Sigmoid colon (tissue), 7 donors: Measurements from ENCODE around the gene TM2D3. TPM values are rescaled to one million over a fixed set of nuclear protein-coding genes. Genes with fewer than 3 reads are reported as not detected.

Experiments
- DNase-seq: peaks from one replicate; pipeline ENCODE4 v3.0.0-alpha.2; 2019
- H3K27ac ChIP-seq, 4 donors: fragments of 200-600 bp; sonication (generic); one replicate each; pipeline ENCODE4 v1.5.1; 2016 to 2019; ENCODE audit warnings: mild to moderate bottlenecking in 1 of 4
- H3K27me3 ChIP-seq, 3 donors: fragments of 200-600 bp; sonication (generic); one replicate each; pipeline ENCODE4 v1.5.1; 2019; ENCODE audit warnings: mild to moderate bottlenecking in 1 of 3
- H3K36me3 ChIP-seq, 4 donors: fragments of 200-600 bp; sonication (generic); one replicate each; pipeline ENCODE4 v1.5.1; 2016 to 2019
- H3K4me1 ChIP-seq, 4 donors: fragments of 200-600 bp; sonication (generic); one replicate each; pipeline ENCODE4 v1.5.1; 2017 to 2019
- H3K4me3 ChIP-seq, 4 donors: fragments of 200-600 bp; sonication (generic); one replicate each; pipeline ENCODE4 v1.5.1; 2017 to 2019; ENCODE audit warnings: mild to moderate bottlenecking in 2 of 4, moderate library complexity in 1 of 4
- H3K9me3 ChIP-seq, 4 donors: fragments of 200-600 bp in 3 of 4; sonication (generic) in 3 of 4; one replicate each; pipeline versions ENCODE4 v1.5.1 to v1.6.1; 2013 to 2019
- EP300 ChIP-seq, 4 donors: sonication (generic); formaldehyde crosslinking; IDR thresholded peaks; one replicate each; pipeline ENCODE4 v1.6.1; 2017; ENCODE audit warnings: antibody characterized with exemption in 4 of 4
- POLR2A ChIP-seq, 2 donors: fragments of 450-650 bp; IDR thresholded peaks; one replicate each; pipeline ENCODE4 v1.6.1; 2016; ENCODE audit warnings: antibody characterized with exemption in 2 of 2, mild to moderate bottlenecking in 2 of 2, moderate library complexity in 2 of 2
- POLR2AphosphoS5 ChIP-seq, 4 donors: sonication (generic); formaldehyde crosslinking; IDR thresholded peaks; one replicate each; pipeline ENCODE4 v1.6.1; 2017; ENCODE audit warnings: antibody characterized with exemption in 4 of 4
- WGBS, 2 donors: extraction: QIAGEN DNeasy Blood & Tissue Kit; methylation state at CpG; one replicate each; pipeline ENCODE4 v1.1.7; 2013; 5-methylcytosine and 5-hydroxymethylcytosine counted together
- intact Hi-C: fragments of 100-400 bp; cut with DNase I; formaldehyde crosslinking; loops from one replicate; pipeline ENCODE4 v1.15.1; 2023
- polyA plus RNA-seq, 3 donors: library from polyadenylated mRNA; stranded (reverse); fragments of 200-250 nt; gene quantifications; one replicate each; pipeline ENCODE4 v1.2.3, GENCODE V29; 2013
- small RNA-seq, 3 donors: library from RNA; depleted of rRNA; stranded (forward); fragments of <200 nt; gene quantifications; one replicate each; pipeline ENCODE3, GENCODE V24; 2016
- total RNA-seq, 4 donors: library from RNA; depleted of rRNA; stranded (reverse); fragments of >200 nt; gene quantifications; one replicate each; pipeline ENCODE4 v1.1.0, GENCODE V29; 2016
- TF ChIP-seq, protein P1 (sequence below), 4 experiments: fragments of 450-650 bp in 3 of 4; fragments of 200-600 bp in 1 of 4; IDR thresholded peaks; one replicate each; pipeline ENCODE4 v1.5.1; 2016 to 2019; ENCODE audit warnings: antibody characterized with exemption in 4 of 4, mild to moderate bottlenecking in 3 of 4, moderate library complexity in 2 of 4
- donor health status: healthy with polysubstance abuse.
- donor health status: Bipolar disorder and iron deficiency.
- donor health status: healthy.

Gene TM2D3
- total and polyA plus RNA-seq, 7 donors: 17.1 to 61.4 (median 49.3) TPM

DNA sequence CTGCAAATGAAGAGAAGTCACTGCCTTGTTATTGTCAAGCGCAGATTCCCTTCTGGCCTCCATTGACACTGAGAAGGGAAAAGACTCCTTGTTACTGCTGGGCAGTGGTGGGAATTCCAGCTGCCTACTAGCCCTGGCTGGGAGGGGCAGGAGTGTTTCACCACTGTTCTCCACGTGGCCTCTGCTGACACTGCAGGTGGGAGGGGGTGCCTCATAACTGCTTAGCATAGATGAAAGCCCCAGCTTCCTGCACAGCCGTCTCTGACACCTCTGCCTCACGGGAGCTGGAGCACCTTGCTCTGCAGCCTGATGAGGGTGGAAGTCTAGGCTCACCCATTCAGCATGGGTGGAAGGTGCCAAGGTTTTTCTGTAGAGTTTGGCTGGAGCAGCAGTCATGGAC, 52.1 kb downstream of the TM2D3 start:
- intact Hi-C loops: no loop called here
- peaks cover 0 to 5% (median 0%) of the 10 kb centered on the region in 3 donors for H3K27me3 ChIP-seq
- no peak overlapping the region for H3K27ac ChIP-seq
- no peak for DNase-seq
- 33% methylated on average over 4 of the region's 4 CpGs for WGBS, 2 donors
- H3K4me3 ChIP-seq: no peak overlapping the region
- no peaks in the 10 kb centered on the region for H3K36me3 ChIP-seq
- H3K9me3 ChIP-seq: no peaks in the 10 kb centered on the region
- no peak for TF ChIP-seq POLR2AphosphoS5 (IDR thresholded peaks at IDR 0.05)
- no peak for TF ChIP-seq POLR2A (IDR thresholded peaks at IDR 0.05)
- TF ChIP-seq EP300 (IDR thresholded peaks at IDR 0.05): no peak
- TF ChIP-seq, protein P1, sequence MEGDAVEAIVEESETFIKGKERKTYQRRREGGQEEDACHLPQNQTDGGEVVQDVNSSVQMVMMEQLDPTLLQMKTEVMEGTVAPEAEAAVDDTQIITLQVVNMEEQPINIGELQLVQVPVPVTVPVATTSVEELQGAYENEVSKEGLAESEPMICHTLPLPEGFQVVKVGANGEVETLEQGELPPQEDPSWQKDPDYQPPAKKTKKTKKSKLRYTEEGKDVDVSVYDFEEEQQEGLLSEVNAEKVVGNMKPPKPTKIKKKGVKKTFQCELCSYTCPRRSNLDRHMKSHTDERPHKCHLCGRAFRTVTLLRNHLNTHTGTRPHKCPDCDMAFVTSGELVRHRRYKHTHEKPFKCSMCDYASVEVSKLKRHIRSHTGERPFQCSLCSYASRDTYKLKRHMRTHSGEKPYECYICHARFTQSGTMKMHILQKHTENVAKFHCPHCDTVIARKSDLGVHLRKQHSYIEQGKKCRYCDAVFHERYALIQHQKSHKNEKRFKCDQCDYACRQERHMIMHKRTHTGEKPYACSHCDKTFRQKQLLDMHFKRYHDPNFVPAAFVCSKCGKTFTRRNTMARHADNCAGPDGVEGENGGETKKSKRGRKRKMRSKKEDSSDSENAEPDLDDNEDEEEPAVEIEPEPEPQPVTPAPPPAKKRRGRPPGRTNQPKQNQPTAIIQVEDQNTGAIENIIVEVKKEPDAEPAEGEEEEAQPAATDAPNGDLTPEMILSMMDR (IDR thresholded peaks at IDR 0.05): no peak
- no peaks in the 10 kb centered on the region for H3K4me1 ChIP-seq

DNA sequence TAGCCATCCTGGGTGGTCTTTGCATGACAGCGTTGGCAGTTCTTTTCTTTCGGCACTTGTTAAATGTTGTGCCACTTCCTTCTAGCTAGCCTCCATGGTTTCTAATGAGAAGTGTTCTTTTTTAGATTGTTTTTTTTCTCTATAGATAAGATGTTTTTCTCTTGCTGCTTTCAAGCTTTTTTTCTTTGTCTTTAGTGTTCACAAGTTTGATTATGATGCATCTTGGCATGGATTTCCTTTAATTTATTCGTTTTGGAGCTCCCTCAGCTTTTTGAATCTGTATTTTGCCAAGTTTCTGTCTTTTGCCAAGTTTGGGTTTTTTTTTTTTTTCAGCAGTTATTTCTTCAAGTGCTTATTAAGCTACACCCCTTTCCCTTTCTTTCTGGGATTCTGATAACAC, 53.1 kb downstream of the TM2D3 start:
- WGBS, 2 donors: 78 to 86% methylated on average over 3 of the region's 3 CpGs
- no peaks in the 10 kb centered on the region for H3K9me3 ChIP-seq
- H3K27me3 ChIP-seq: peaks cover 0 to 5% (median 0%) of the 10 kb centered on the region in 3 donors
- H3K27ac ChIP-seq: no peak overlapping the region
- TF ChIP-seq, protein P1 (IDR thresholded peaks at IDR 0.05): no peak
- TF ChIP-seq POLR2A (IDR thresholded peaks at IDR 0.05): no peak
- no peak for TF ChIP-seq EP300 (IDR thresholded peaks at IDR 0.05)
- no peak for TF ChIP-seq POLR2AphosphoS5 (IDR thresholded peaks at IDR 0.05)
- no peaks in the 10 kb centered on the region for H3K4me1 ChIP-seq
- intact Hi-C loops: no loop called here
- DNase-seq: no peak
- no peak overlapping the region for H3K4me3 ChIP-seq
- H3K36me3 ChIP-seq: no peaks in the 10 kb centered on the region

DNA sequence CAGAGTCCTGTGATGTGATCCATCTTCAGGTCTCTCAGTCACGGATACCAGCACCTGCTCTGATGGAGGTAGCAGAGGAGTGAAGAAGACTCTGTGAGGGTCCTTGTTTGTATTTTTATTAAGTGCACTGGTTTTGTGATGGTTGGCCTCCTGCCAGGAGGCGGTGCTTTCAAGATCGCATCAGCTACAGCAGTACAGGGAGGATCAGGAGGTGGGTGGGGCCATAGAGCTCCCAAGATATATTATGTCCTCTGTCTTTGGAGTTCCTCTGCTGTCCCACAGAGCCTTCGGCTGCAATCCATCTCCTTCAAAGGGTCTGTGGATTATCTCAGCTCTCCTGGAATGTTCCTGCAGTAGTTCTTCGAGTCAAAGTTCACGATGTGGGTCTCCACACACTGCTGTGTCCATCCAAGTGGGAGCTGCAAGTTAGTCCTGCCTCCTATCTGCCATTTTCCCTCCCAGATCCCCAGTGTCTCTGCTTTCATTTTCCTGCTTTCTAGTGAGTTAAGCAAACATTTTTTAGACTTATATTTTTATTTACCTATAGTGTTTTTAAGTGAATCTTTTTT, 54.7 kb downstream of the TM2D3 start:
- H3K9me3 ChIP-seq: no peaks in the 10 kb centered on the region
- no peak overlapping the region for H3K4me3 ChIP-seq
- H3K36me3 ChIP-seq: no peaks in the 10 kb centered on the region
- intact Hi-C loops: no loop called here
- peaks cover 0 to 5% (median 0%) of the 10 kb centered on the region in 3 donors for H3K27me3 ChIP-seq
- WGBS, 2 donors: 73% methylated on average over 6 of the region's 6 CpGs
- TF ChIP-seq EP300 (IDR thresholded peaks at IDR 0.05): no peak
- TF ChIP-seq POLR2AphosphoS5 (IDR thresholded peaks at IDR 0.05): no peak
- TF ChIP-seq POLR2A (IDR thresholded peaks at IDR 0.05): no peak
- TF ChIP-seq, protein P1 (IDR thresholded peaks at IDR 0.05): no peak
- no peaks in the 10 kb centered on the region for H3K4me1 ChIP-seq
- H3K27ac ChIP-seq: no peak overlapping the region
- DNase-seq: no peak

DNA sequence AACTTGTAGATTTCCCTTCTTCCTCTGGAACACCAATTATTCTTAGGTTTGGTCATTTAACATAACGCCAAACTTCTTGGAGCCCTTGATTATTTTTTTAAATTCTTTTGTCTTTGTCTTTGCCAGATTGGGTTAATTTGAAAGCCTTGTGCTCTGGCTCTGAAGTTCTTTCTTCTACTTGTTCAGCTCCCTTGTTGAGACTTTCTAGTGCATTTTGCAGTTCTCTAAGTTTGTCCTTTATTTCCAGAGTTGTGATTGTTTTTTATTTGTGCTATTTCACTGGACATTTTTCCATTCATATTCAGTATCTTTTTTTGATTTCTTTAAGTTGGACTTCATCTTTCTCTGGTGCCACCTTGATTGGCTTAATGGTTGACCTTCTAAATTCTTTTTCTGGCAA, 55.5 kb downstream of the TM2D3 start:
- no peak for TF ChIP-seq POLR2A (IDR thresholded peaks at IDR 0.05)
- no peak for TF ChIP-seq EP300 (IDR thresholded peaks at IDR 0.05)
- TF ChIP-seq, protein P1 (IDR thresholded peaks at IDR 0.05): no peak
- TF ChIP-seq POLR2AphosphoS5 (IDR thresholded peaks at IDR 0.05): no peak
- 96 to 98% methylated on average over 1 of the region's 1 CpG for WGBS, 2 donors
- Histone ChIP-seq H3K36me3 (no peaks in the 10 kb centered on the region), H3K4me3 (no peak overlapping the region), H3K4me1 (no peaks in the 10 kb centered on the region), H3K27me3 (peaks cover 0 to 5% (median 0%) of the 10 kb centered on the region in 3 donors), H3K9me3 (no peaks in the 10 kb centered on the region), H3K27ac (no peak overlapping the region)
- no peak for DNase-seq
- intact Hi-C loops: no loop called here

Small RNA genes within 50 kb of the gene (small RNA-seq; reads per million reads assigned to genes)
- 0 reads per million in 3 donors for gene RNU6-807P

Other genes starting within 250 kb of the TM2D3 start
- 1 to 10 TPM; 2.9 to 8.9 (median 5.2) TPM for gene PCSK6, start 162.7 kb downstream of the TM2D3 start, total RNA-seq
- 10 to 100 TPM in 1 of 3 donors, 1 to 10 TPM in 2; 4.2 to 10.3 (median 7.2) TPM for gene PCSK6, start 162.7 kb downstream of the TM2D3 start, polyA plus RNA-seq
- gene TARS3, start 72.1 kb upstream of the TM2D3 start, total RNA-seq: 10 to 100 TPM; 20.2 to 31.9 (median 24.3) TPM
- 1 to 10 TPM; 2.3 to 5.6 (median 4.8) TPM for gene TARS3, start 72.1 kb upstream of the TM2D3 start, polyA plus RNA-seq
- gene OR4F6, start 151.1 kb upstream of the TM2D3 start, total RNA-seq: not detected
- not detected for gene OR4F6, start 151.1 kb upstream of the TM2D3 start, polyA plus RNA-seq
- gene OR4F15, start 159.8 kb upstream of the TM2D3 start, total RNA-seq: under 1 TPM in 1 of 4 donors, not detected in 3; 0.16 TPM
- gene OR4F15, start 159.8 kb upstream of the TM2D3 start, polyA plus RNA-seq: not detected